Ishikawa (cell line): ENCODE results near the gene MFSD1.

Source experiments
- CEBPB ChIP-seq: IDR thresholded peaks from 2 replicates; pipeline ENCODE4 v1.6.1; 2012
- EGR1 ChIP-seq: IDR thresholded peaks from 2 replicates; pipeline ENCODE4 v1.6.1; 2012
- EP300 ChIP-seq: IDR thresholded peaks from 2 replicates; pipeline ENCODE4 v1.6.1; 2012; ENCODE audit warnings: borderline replicate concordance
- FOXM1 ChIP-seq: IDR thresholded peaks from 2 replicates; pipeline ENCODE4 v1.6.1; 2012; ENCODE audit warnings: low read depth, borderline replicate concordance
- NFIC ChIP-seq: IDR thresholded peaks from 2 replicates; pipeline ENCODE4 v1.6.1; 2012
- RAD21 ChIP-seq: IDR thresholded peaks from 2 replicates; pipeline ENCODE4 v1.6.1; 2012; ENCODE audit warnings: low read depth
- TAF1 ChIP-seq: IDR thresholded peaks from 2 replicates; pipeline ENCODE4 v1.6.1; 2012; ENCODE audit warnings: low read depth, mild to moderate bottlenecking
- TCF12 ChIP-seq: IDR thresholded peaks from 2 replicates; pipeline ENCODE4 v1.6.1; 2012; ENCODE audit warnings: low read depth
- TEAD4 ChIP-seq: IDR thresholded peaks from 2 replicates; pipeline ENCODE4 v1.6.1; 2012
- YY1 ChIP-seq: IDR thresholded peaks from 2 replicates; pipeline ENCODE4 v1.6.1; 2012; ENCODE audit warnings: low read depth
- ZBTB7A ChIP-seq: IDR thresholded peaks from 2 replicates; pipeline ENCODE4 v1.6.1; 2012; ENCODE audit warnings: low read depth
- TF ChIP-seq, protein P1 (sequence below): IDR thresholded peaks from 2 replicates; pipeline ENCODE4 v1.6.1; 2012; ENCODE audit warnings: low read depth, mild to moderate bottlenecking
- TF ChIP-seq, protein P2 (sequence below): IDR thresholded peaks from 2 replicates; pipeline ENCODE4 v1.6.1; 2012
- TF ChIP-seq, protein P3 (sequence below): IDR thresholded peaks from 2 replicates; pipeline ENCODE4 v1.6.1; 2012

DNA sequence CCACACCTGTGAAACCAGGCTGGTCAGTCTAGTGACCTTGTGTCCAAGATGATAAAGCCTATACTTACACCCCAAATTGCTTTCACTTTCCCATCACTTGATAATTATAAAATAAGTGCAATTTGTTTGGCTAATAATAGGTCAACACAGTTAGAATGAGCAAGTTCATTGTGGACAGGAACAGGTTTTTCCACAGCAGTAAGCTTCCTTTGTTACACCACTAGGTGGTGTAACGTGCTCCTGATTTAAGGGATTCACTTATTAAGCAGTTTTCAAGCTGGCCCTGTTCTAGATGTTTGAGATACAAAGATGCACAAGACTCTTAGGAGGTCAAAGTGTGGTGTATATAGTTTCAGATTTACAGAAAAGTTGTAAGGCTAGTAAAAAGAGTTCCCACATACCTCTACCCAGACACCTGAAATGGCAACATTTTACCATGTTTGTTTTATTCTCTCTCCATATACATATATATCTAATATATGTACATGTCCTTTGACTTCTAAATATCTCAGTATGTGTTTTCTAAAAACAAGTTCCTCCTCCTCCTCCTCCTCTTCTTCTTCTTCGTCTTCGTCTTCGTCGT, 6.8 kb upstream of the MFSD1 start:
- TF ChIP-seq, protein P1, sequence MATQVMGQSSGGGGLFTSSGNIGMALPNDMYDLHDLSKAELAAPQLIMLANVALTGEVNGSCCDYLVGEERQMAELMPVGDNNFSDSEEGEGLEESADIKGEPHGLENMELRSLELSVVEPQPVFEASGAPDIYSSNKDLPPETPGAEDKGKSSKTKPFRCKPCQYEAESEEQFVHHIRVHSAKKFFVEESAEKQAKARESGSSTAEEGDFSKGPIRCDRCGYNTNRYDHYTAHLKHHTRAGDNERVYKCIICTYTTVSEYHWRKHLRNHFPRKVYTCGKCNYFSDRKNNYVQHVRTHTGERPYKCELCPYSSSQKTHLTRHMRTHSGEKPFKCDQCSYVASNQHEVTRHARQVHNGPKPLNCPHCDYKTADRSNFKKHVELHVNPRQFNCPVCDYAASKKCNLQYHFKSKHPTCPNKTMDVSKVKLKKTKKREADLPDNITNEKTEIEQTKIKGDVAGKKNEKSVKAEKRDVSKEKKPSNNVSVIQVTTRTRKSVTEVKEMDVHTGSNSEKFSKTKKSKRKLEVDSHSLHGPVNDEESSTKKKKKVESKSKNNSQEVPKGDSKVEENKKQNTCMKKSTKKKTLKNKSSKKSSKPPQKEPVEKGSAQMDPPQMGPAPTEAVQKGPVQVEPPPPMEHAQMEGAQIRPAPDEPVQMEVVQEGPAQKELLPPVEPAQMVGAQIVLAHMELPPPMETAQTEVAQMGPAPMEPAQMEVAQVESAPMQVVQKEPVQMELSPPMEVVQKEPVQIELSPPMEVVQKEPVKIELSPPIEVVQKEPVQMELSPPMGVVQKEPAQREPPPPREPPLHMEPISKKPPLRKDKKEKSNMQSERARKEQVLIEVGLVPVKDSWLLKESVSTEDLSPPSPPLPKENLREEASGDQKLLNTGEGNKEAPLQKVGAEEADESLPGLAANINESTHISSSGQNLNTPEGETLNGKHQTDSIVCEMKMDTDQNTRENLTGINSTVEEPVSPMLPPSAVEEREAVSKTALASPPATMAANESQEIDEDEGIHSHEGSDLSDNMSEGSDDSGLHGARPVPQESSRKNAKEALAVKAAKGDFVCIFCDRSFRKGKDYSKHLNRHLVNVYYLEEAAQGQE, result no peak
- no peak for TF ChIP-seq TAF1
- TF ChIP-seq TCF12, result no peak
- TF ChIP-seq FOXM1, result no peak
- TF ChIP-seq, protein P2, sequence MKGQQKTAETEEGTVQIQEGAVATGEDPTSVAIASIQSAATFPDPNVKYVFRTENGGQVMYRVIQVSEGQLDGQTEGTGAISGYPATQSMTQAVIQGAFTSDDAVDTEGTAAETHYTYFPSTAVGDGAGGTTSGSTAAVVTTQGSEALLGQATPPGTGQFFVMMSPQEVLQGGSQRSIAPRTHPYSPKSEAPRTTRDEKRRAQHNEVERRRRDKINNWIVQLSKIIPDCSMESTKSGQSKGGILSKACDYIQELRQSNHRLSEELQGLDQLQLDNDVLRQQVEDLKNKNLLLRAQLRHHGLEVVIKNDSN, result no peak
- TF ChIP-seq, protein P3, sequence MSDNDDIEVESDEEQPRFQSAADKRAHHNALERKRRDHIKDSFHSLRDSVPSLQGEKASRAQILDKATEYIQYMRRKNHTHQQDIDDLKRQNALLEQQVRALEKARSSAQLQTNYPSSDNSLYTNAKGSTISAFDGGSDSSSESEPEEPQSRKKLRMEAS, result no peak
- no peak for TF ChIP-seq TEAD4
- peak; percentile 24; the same call in 1 of the 2 replicates for TF ChIP-seq RAD21
- no peak for TF ChIP-seq ZBTB7A
- no peak for TF ChIP-seq EGR1
- no peak for TF ChIP-seq NFIC
- TF ChIP-seq EP300, result no peak
- TF ChIP-seq CEBPB, result no peak
- TF ChIP-seq YY1, result no peak
